ENCODE results near the gene SMARCE1.

Gene SMARCE1

DNA sequence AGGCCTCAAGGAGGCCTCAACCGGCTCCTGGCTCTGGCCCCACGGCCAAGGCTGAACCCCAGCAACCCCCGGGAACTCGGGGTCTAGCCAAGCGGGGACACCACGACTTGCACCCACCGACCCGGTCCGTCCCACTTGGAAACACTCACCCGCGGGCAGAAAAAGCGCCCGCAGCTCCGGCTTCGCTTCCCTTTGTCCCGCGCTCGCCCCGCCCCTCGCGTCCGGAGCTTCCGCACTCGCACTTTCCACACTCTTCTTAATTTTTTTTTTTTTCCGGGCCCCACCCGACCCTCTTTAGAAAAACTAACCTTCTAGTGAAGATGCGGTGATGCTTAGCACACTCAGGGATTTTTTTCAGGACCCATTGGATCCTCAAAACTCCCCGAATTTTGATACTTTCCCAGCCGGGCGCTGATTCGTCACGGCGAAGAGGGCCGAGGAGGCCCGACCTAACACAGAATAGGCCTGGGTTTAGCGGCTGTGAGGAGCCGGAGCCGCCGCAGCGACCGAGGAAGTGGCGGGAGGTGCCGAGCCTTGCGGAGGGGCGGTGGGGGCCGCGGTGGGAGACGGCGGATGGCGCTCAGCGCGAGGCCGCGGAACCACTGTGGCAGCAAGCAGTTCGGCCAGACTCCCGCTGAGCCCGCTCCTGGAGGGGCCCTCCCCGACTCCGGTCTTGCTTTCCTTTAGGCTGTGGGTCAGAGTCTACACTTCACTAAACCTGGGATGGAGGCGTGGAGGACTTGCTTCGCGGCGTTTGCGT is at the start of gene SMARCE1:
Gene SMARCE1 (minus strand): TSS at position 195 of the 760 bp plus-strand sequence. CDS start 2,016 bp downstream, outside the sequence.
- H3K27me3 Mint-ChIP-seq = peaks cover 6% of the 10 kb centered on the region
- peaks cover 21% of the 10 kb centered on the region for H3K36me3 Mint-ChIP-seq
- CTCF ChIA-PET = interaction anchor here (2.0 to 2.6 kb wide), 2 partner anchors 33 to 86 kb away, joined by 6 to 8 read pairs; no protein-coding TSS in a partner anchor
- DNase-seq = peak; percentile 84
- peak within 1 kb of the TSS; percentile 94 for H3K4me3 Mint-ChIP-seq
- peaks cover 45% of the 10 kb centered on the region for H3K4me1 Mint-ChIP-seq
- H3K27ac Mint-ChIP-seq = peak within 1 kb of the TSS; percentile 97
- H3K9me3 Mint-ChIP-seq = no peaks in the 10 kb centered on the region

DNA sequence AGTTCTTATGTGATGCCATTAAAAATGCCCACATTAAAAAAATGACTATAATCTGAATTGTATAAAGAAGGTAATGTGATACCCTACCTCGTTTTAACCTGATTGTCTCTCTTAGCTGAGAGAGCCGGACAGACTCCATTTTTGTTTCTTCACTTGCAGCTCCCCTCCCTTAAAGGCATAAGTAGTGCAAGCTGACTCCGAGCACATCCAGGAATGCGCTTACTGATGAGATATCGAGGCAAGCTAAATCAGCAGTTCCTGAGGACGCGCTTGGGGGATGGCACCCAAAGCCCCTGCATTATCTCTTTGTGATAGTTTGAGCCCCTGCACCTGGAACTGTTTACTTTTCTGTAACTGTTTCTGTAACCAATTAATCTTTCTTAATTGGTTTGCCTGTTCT is 49.7 kb upstream of the SMARCE1 start:
- Mint-ChIP-seq H3K9me3 (no peaks in the 10 kb centered on the region), H3K27me3 (peaks cover 61% of the 10 kb centered on the region), H3K4me1 (no peaks in the 10 kb centered on the region), H3K4me3 (no peak overlapping the region), H3K36me3 (no peaks in the 10 kb centered on the region), H3K27ac (no peak overlapping the region)
- no peak for DNase-seq
- CTCF ChIA-PET = no interaction called here

DNA sequence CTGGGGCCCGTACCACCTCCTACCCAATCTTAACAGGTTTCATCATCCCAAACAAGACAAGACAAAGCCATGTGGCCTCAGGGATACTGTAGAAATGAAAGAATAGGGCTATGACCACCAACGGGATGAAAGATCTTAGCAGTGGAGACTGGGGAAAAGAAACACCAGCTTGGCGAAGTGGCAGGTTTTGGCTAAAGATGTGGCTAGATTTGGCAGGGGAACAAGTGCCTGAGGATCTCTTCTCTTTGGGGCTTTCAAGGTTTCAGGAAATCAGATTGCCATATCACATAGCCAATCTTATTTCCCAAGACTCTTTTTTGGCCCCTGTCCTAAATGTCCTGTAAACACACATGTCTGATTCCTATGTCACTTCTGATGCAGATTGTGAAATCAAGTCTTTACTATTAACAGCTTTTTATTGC is 49.0 kb upstream of the SMARCE1 start:
- Mint-ChIP-seq H3K9me3 (no peaks in the 10 kb centered on the region), H3K4me1 (no peaks in the 10 kb centered on the region), H3K36me3 (no peaks in the 10 kb centered on the region), H3K4me3 (no peak overlapping the region), H3K27me3 (peaks cover 58% of the 10 kb centered on the region), H3K27ac (no peak overlapping the region)
- DNase-seq = no peak
- CTCF ChIA-PET = no interaction called here

DNA sequence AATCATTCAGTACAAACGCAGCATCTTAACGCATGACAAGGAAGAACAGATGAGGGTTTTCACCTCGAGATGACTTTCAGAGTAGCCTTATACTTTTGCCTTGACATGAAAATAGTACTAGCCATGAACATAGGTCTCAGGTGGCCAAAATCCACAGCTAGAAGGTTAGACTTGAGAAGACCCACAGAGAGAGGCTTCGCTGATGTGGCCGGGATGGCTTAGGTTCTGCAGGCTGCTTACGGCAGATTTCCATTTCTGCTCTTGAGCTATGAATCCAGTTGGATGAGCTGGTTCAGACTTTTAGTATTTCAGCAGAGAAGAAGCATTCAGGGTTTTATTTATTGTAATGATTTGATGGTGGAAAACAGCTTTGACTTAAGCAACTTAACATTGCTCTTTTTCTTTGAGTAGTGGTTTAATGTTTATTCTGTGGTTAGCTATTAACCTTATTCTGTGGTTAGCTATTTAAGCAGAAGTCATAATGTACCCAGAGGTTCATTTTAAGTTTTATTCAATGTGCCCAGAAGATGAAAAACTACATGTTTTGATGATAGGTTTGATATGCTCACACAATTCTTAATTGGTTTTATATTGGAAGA is 48.4 kb upstream of the SMARCE1 start:
- CTCF ChIA-PET = no interaction called here
- no peak for DNase-seq
- peaks cover 53% of the 10 kb centered on the region for H3K27me3 Mint-ChIP-seq

DNA sequence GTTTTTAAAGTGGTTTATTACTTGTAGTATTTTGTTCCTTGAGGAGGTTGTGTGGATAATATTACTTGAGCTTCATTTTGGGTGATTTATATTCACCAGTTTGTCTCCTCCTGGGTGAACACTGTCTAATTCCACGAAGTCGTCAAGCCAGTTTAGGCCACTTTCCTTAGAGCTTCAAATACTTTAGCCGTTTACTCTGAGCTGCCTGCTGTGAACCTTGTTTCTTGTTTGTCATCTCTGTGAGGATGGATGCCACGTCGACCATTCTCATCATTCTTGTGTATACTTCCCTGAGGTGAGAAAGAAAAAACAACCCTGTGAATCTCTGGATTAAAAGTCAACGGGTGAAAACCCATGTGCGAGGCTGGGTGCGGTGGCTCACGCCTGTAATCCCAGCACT is 47.0 kb upstream of the SMARCE1 start:
- Mint-ChIP-seq H3K4me3 (no peak overlapping the region), H3K36me3 (no peaks in the 10 kb centered on the region)

More for the DNA sequence above, 48.4 kb upstream of the SMARCE1 start:
- no peaks in the 10 kb centered on the region for H3K9me3 Mint-ChIP-seq
- no peaks in the 10 kb centered on the region for H3K4me1 Mint-ChIP-seq
- H3K4me3 Mint-ChIP-seq = no peak overlapping the region
- no peaks in the 10 kb centered on the region for H3K36me3 Mint-ChIP-seq
- H3K27ac Mint-ChIP-seq = no peak overlapping the region

DNA sequence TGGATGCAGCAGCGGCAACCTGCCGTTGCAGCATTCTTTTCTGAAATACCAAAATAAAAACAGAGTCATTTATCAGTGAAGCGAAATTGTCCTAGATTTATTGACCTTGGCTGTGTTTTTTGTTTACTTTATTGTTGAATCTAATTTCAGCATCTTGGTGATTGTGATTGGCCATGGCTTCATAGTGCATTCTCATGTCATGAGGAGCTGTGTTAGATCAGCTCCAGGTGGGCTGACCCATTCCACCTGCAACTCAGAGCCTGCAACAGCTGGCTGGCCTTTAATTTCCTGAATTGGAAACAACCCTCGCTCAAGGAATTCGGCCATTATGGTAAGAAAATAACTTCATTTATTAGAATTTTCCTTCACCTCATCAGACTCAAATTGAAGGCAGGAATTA is 39.5 kb upstream of the SMARCE1 start:
- Mint-ChIP-seq H3K4me3 (no peak overlapping the region), H3K27ac (no peak overlapping the region), H3K9me3 (no peaks in the 10 kb centered on the region), H3K4me1 (no peaks in the 10 kb centered on the region), H3K27me3 (peaks cover 20% of the 10 kb centered on the region), H3K36me3 (no peaks in the 10 kb centered on the region)
- CTCF ChIA-PET = no interaction called here
- DNase-seq = no peak

More for the DNA sequence above, 47.0 kb upstream of the SMARCE1 start:
- Mint-ChIP-seq H3K27ac (no peak overlapping the region), H3K27me3 (peaks cover 48% of the 10 kb centered on the region), H3K9me3 (no peaks in the 10 kb centered on the region), H3K4me1 (no peaks in the 10 kb centered on the region)
- CTCF ChIA-PET = interaction anchor here (0.6 kb wide), 1 partner anchor 10 kb away, joined by 3 read pairs; no protein-coding TSS in a partner anchor
- no peak for DNase-seq

DNA sequence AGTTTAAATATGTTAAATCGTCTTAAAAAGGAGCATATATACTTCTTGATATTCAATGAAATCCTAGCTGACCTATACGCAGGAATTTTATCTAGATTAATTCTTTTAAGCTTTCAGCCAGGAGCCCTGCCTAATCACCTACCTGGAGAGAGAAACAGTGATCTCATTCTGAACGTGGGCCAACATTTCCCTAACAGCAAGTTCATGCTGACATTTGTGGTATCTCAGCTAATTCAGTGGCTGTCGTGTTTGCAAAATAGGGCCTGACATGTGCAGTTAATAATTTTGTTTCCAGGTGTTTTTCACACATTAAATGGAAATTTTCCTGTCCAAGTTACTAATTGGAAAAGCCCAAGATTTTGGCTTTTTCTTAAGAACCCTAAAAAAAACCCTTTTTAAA is 38.6 kb upstream of the SMARCE1 start:
- CTCF ChIA-PET = no interaction called here
- Mint-ChIP-seq H3K4me3 (no peak overlapping the region), H3K27me3 (peaks cover 20% of the 10 kb centered on the region), H3K27ac (no peak overlapping the region), H3K36me3 (no peaks in the 10 kb centered on the region), H3K4me1 (no peaks in the 10 kb centered on the region), H3K9me3 (no peaks in the 10 kb centered on the region)
- no peak for DNase-seq

DNA sequence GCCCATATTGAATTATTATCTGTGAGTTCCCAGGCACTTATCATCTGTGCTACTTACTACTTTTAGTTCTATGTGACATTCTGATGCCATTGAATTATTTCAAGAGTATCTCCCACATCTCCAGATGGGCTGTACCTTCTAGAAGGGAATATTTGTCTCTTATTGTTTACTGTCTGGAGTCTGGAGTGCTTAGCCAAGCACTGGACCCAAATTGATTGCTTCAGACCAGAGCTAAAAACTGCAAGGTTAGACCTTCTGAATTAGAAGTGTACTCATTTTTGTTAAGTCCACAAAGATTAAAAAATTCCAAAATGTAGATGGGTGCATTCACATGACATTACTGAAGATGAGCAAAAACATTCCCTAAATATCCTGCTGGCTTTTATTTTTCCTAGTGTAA is 33.4 kb upstream of the SMARCE1 start:
- Mint-ChIP-seq H3K9me3 (no peaks in the 10 kb centered on the region), H3K27me3 (peaks cover 31% of the 10 kb centered on the region), H3K4me3 (no peak overlapping the region), H3K36me3 (no peaks in the 10 kb centered on the region), H3K27ac (no peak overlapping the region), H3K4me1 (no peaks in the 10 kb centered on the region)
- CTCF ChIA-PET = no interaction called here
- no peak for DNase-seq

DNA sequence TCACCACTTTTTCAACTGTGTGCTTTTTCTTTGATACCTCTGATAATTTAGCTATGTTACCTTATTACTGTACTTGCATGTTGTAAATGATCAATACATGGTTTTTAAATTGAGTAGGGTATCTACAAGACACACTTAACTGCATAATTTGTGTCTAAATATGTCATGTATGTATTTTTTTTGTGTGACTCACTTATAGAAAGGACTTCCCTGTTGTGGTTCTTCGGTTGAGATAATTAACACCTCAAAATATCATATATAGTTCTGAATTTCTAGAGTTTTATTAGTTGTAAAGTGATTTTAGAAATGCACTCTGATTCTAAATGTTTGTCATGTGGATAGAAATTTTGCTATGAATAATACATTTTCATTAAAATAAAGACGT is 31.9 kb upstream of the SMARCE1 start:
- Mint-ChIP-seq H3K36me3 (no peaks in the 10 kb centered on the region), H3K4me1 (no peaks in the 10 kb centered on the region), H3K4me3 (no peak overlapping the region), H3K27ac (no peak overlapping the region), H3K9me3 (no peaks in the 10 kb centered on the region), H3K27me3 (peaks cover 40% of the 10 kb centered on the region)
- CTCF ChIA-PET = no interaction called here
- DNase-seq = no peak

DNA sequence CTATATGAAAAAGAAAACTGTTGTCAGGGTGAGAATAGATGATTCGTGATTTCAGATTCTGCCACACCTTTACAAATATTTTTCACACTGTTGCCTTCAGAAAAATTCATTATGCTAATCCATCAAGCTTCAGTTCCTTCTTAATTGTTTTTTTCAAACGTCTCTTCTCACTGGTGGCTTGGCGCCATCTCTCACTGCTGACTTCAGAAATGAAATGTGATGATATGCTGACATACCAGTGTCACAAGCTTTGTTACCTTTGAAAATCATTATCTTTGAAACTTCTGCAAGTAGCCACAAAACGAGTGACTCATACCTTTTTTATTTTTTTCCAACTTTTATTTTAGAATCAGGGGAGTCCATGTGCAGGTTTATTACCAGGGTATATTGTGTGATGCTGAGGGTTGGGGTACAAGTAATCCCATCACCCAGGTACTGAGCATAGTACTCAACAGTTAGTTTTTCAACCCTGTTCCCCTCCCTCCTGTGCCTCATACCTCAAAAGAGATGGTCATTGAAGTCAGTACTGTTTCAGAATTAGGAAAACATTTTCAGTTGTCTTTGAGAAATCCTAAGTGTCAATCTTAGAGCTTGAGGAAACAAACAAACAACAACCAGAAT is 31.4 kb upstream of the SMARCE1 start:
- H3K9me3 Mint-ChIP-seq = no peaks in the 10 kb centered on the region
- no peak overlapping the region for H3K4me3 Mint-ChIP-seq
- CTCF ChIA-PET = no interaction called here
- no peaks in the 10 kb centered on the region for H3K36me3 Mint-ChIP-seq
- H3K27ac Mint-ChIP-seq = no peak overlapping the region
- peaks cover 44% of the 10 kb centered on the region for H3K27me3 Mint-ChIP-seq
- DNase-seq = no peak
- H3K4me1 Mint-ChIP-seq = no peaks in the 10 kb centered on the region

DNA sequence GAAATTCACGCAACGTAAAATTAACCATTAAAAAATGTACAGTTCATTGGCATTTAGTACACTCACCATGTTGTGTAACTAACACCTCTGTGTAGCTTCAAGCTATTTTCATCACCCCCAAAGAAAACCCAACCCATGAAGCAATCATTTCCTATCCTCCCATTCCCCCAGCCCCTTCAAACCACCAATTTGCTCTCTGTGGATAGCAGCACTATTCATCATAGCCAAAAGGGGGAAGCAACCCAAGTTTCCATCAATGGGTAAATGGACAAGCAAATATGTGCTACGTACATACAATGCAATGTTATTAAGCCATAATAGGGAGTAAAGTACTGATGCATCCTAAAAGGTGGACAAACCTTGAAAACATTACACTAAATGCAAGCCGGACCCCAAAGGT is 28.3 kb upstream of the SMARCE1 start:
- Mint-ChIP-seq H3K4me3 (no peak overlapping the region), H3K4me1 (no peaks in the 10 kb centered on the region), H3K27ac (no peak overlapping the region), H3K36me3 (no peaks in the 10 kb centered on the region), H3K9me3 (no peaks in the 10 kb centered on the region), H3K27me3 (peaks cover 53% of the 10 kb centered on the region)
- CTCF ChIA-PET = no interaction called here
- no peak for DNase-seq

DNA sequence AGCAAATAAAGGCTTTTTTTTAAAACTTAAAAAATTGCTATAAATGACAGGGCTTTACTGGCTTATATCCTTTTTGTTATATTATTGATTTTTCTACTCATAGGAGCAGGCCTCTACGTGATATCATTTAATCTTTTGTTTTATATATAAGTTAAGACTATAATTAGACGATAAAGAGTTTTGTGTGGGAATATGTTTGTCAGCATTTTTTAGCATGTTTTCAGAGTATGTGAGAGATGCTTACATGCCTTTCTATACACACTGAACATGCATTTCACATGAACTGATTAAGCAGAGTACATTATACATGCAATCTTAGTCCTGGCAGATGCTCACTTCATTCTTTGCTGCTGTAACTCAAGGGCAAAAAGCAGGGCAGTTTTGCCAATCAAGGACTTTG is 25.0 kb upstream of the SMARCE1 start:
- Mint-ChIP-seq H3K9me3 (no peaks in the 10 kb centered on the region), H3K27ac (no peak overlapping the region), H3K27me3 (peaks cover 44% of the 10 kb centered on the region), H3K4me3 (no peak overlapping the region), H3K4me1 (no peaks in the 10 kb centered on the region), H3K36me3 (no peaks in the 10 kb centered on the region)
- DNase-seq = no peak
- CTCF ChIA-PET = no interaction called here

DNA sequence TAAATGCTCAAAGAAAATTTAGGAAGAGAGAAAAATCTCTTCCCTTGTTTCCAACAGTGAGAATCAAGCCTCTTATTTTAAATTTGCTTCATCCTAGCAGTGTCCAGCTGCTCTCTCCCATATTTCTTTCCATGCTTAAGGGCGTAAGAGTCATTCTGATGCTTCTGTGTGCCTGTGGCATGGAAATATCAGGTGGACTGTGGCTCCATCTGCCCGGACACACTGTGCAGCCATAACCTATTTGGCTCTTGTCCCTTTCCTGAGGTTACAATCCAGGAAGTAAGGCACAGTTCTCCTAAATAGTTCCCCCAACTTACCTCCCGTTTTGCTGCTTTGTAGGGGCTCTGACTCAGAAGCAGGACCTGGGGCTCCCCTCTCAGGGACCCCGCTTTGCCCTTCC is 23.7 kb upstream of the SMARCE1 start:
- H3K4me1 Mint-ChIP-seq = no peaks in the 10 kb centered on the region
- peaks cover 44% of the 10 kb centered on the region for H3K27me3 Mint-ChIP-seq
- no peak overlapping the region for H3K4me3 Mint-ChIP-seq
- DNase-seq = no peak
- no peaks in the 10 kb centered on the region for H3K9me3 Mint-ChIP-seq
- CTCF ChIA-PET = no interaction called here
- no peak overlapping the region for H3K27ac Mint-ChIP-seq
- H3K36me3 Mint-ChIP-seq = no peaks in the 10 kb centered on the region

DNA sequence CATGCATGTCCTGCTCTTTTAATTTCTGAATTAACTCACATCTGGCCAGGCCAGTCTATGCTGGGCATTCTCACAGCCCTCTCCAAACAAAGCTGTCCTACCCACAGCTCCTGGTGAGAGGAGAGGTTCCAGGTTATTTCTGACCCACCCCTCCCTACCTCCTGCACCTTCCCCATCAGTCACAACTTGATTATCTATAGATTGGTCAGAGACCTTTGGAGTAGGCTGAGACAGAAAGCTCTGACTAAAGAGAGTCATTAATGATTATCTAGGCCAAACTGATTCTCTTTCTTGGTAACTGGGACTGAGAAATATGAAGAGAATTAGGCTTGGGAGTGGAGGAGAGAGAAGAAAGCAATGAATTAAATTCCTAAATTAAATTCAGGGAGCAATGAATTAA is 18.7 kb upstream of the SMARCE1 start:
- no peak for DNase-seq
- CTCF ChIA-PET = no interaction called here
- Mint-ChIP-seq H3K4me1 (peaks cover 6% of the 10 kb centered on the region), H3K9me3 (no peaks in the 10 kb centered on the region), H3K27me3 (peaks cover 37% of the 10 kb centered on the region), H3K36me3 (no peaks in the 10 kb centered on the region), H3K27ac (no peak overlapping the region), H3K4me3 (no peak overlapping the region)
